ENCODE data around the gene MCF2L.
"Not testable (repeated sequence)": the region's sequence is repeated elsewhere in the genome, so short reads cannot be mapped to it uniquely, and the experiment has no call there.

MCF2L gene

GRCh38 chr13:113105032-113105920, 136.3 kb downstream of the MCF2L start, which contains the start of gene F7:
TSS of gene F7 (plus strand) at chr13:113105791. CDS start at chr13:113105842, 51 bp downstream.
- DNase-seq: no peak

- DNase-seq: no peak
Measured at GRCh38 chr13:113105921-113106452, 137.0 kb downstream of the MCF2L start.

DNA sequence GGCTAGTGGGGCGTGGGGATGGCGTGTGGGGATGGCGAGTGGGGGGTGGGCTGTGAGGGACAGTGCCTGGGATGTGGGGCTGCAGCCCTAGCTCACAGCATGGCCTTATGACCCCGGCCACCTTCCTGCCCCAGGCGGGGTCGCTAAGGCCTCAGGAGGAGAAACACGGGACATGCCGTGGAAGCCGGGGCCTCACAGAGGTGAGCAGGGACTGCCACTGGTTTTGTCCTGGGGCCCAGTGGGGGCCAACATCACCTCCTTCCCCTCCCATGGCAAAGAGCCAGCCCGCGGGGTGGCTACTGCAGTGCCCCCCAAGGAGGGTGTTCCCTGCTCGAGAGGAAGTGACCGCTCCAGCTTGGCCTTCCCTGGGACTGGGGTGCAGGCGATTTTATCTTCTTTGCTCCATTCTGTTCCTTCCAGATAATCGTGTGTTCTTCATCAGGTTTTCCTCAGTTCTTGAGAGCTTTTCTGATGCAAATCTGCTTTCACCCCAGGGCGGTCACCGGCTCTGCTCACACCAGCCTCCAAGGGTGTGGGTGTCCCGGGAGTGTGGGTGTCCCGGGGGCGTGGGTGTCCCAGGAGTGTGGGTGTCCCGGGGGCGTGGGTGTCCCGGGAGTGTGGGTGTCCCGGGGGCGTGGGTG, 137.8 kb downstream of the MCF2L start:
- DNase-seq: no peak

DNA sequence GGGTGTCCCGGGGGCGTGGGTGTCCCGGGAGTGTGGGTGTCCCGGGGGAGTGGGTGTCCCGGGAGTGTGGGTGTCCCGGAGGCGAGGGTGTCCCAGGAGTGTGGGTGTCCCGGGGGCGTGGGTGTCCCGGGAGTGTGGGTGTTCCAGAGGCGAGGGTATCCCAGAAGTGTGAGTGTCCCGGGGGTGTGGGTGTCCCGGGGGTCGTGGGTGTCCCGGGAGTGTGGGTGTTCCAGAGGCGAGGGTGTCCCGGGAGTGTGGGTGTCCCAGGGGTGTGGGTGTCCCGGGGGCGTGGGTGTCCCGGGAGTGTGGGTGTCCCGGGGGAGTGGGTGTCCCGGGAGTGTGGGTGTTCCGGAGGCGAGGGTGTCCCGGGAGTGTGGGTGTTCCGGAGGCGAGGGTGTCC, 139.5 kb downstream of the MCF2L start:
- not testable (repeated sequence) for DNase-seq

GRCh38 chr13:113109151-113110047, 140.4 kb downstream of the MCF2L start:
- no peak for DNase-seq

- no peak for DNase-seq
Measured at GRCh38 chr13:113110048-113110851, 141.2 kb downstream of the MCF2L start.

- DNase-seq: no peak
Measured at GRCh38 chr13:113110852-113111315, 141.9 kb downstream of the MCF2L start.

DNA sequence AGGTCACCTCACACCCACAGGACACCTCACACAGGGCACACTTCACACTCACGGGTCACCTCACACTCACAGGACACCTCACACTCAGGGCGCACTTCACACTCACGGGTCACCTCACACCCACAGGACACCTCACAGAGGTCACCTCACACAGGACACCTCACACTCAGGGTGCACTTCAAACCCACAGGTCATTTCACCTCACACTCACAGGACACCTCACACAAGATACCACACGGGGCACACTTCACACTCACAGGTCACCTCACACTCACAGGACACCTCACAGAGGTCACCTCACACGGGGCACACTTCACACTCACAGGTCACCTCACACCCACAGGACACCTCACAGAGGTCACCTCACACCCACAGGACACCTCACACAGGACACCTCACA, 142.8 kb downstream of the MCF2L start:
- DNase-seq: not testable (repeated sequence)

- not testable (repeated sequence) for DNase-seq
Measured at GRCh38 chr13:113112475-113112874, 143.5 kb downstream of the MCF2L start.

DNA sequence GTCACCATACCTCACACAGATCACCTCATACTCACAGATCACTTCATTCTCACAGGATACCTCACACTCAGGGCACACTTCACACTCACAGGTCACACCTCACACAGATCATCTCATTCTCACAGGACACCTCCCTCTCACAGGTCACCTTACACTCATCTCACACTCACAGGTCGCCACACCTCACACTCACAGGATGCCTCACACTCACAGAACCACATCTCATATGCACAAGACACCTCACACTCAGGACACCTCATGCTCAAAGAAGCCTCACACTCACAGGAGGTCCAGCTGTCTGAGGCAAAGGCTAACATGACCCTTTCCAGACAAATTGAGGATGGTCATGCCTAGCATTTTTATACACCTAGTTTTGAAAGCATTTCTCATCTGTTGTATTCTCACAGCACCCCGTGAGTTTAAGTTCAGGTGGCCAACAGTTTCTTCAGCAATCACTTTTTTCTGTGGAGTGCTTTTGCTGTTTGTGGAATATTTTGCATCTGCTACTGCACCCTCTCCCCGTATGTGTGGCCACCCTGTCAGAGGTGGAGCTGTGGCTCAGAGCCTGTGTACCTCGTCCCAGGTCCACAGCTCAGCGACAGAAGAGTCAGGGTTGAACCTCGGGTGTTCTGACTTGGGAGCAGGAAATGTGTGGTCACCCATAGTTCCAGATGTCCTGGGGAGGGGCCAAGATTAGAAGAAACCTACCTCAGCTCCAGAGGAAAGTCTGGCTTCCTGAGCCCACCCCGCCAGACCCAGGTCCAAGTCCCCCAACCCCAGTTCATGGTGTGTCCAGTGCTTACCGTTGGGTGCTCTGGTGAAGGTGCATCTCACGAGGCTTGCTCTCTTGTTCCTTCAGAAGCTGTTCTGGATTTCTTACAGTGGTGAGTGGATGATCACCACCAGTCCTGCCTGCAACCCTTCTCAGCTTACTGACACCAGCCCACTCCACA, 144.2 kb downstream of the MCF2L start:
- DNase-seq: no peak

GRCh38 chr13:113113846-113114271, 144.8 kb downstream of the MCF2L start:
- no peak for DNase-seq

DNA sequence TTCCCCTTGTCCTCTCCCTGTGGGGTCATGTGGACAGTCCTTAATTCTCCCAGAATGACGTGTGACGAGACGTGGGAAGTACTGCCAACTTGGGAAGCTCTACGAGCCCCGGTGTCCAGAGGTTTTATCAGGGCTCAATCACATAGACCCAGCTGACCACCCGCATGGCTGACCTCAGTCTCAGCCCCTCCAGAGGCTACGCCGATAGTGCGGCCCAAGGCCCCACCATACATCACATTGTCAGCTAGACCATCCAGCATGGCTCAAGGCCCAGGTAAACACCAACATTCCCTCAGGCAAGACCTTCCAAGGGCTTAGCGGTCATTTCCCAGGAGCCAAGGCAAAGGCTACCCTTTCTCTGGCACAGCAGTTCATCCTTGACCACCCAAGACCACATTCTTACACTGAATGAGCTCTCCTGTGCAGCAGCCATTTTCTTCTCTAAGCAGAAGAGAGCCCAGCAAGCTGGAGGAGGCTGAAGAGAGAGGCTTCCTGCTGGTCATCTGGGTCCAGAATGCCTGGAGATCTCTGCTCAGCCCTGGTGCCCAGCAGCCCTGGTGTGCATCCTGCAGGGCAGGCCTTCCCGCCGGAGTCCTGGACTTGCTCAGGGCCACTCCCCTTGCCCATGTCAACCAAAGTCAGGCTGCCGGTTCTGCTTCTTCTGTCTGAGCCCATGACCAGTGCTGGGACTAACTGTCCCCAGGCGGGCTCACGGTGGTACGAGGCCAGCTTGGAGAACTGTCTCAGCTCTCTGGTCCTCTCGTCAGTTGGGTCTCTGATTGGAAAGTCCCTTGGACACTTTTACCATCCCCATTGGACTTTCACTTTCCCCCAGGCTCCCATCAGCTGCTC, 145.7 kb downstream of the MCF2L start:
- no peak for DNase-seq

DNA sequence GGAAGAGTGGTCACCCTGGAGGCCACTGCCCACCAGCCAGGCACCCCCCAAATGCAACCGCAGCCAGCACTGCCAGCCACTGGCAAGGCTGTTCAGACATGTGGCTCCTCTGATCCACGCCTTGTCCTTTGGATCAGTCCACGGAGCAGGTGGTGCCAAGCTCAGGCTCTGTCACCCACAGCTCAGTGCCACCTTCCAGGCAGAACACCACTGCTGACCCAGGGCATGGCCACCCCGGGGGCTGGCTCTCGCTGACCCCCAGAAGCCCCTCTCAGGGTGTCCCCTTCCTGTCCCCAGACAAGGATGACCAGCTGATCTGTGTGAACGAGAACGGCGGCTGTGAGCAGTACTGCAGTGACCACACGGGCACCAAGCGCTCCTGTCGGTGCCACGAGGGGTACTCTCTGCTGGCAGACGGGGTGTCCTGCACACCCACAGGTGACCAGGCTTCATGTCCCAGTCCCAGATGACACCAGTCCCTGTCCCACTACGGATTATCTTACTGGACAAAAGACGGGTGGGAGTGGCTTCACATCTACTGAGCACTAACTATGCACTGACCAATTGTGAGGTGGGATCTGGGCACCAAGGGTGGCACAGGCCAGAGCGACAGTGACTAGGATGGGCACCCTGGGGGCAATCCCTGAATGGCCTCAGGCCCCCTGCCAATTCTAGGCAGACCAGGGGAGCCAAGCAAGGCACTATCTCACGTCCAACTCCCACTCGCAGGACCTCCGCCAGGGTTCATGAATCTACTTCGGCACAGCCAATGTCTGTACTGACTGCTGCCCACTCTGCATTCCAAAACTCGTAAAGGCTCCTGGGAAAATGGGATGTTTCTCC, 146.6 kb downstream of the MCF2L start:
- DNase-seq: no peak

- no peak for DNase-seq
Measured at GRCh38 chr13:113116206-113116800, 147.3 kb downstream of the MCF2L start.

- no peak for DNase-seq
Measured at GRCh38 chr13:113116871-113117271, 147.9 kb downstream of the MCF2L start.

- no peak for DNase-seq
Measured at GRCh38 chr13:113117335-113117872, 148.4 kb downstream of the MCF2L start.

DNA sequence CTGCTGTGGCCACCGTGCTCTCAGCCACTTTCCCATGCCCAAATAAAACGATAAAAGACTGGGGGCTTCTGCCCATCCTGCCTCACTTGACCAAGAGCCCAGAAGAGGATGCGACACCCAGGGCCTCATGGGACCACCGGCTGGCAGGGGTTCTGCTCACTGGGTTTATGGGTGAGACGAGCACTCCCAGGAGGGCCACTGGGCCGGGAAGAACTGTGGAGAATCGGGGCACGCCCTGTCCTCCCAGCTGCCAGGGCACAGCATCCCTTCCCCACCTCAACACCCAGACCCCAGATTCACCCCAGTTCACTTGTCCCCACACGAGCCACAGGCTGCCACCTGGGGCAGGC, 148.9 kb downstream of the MCF2L start:
- DNase-seq: no peak

All from GOT3 (cell line).